GM19023 (cell line): ENCODE measurements around the gene KCTD1.
A peak's percentile ranks its signal among the peaks of the same experiment; 100 is the strongest.

Source experiments
- ATAC-seq: cut with Tn5 transposase; IDR thresholded peaks from one replicate; pipeline ENCODE4 v1.9.1; 2021; ENCODE audit warnings: mild to moderate bottlenecking, moderate library complexity; ENCODE audit not compliant: unreplicated experiment

The KCTD1 gene

GRCh38 chr18:26434887-26435286 lies 113.5 kb downstream of the KCTD1 start:
- no peak for ATAC-seq

DNA sequence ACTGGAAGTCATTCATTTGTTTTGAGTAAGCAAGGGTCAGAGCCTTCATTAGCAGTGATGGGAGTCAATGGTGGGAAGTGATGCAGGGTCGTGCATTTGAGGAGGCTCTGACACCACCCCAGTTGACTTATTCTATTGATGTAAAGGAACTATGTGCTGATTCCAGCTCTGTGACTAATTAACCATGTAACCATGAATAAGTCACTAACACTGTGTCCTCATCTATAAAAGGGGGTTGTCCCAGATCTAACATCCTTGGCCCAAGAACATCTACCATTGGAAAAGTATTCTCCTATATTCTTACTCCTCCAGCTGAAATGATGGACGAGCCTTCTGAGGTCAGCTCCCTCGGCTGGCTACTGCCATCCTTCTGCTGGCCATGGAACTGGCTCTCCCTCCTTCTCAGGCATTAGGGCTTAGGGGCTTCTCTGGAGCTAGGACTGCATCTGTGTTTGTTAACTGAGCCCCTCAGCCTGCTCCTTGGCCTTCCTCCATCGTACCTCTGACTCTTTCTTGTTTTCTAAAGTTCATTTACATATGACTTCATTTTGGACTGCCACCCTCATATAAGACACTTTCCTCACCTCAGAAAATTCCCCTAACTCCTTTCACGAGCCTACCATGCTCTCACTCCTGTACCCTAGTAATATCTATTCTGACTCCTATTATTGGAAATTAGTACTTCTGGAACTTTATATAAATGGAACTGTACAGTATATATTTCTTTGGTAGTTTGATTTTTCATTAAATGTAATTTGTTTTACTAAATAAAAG lies 115.5 kb downstream of the KCTD1 start:
- no peak for ATAC-seq

- ATAC-seq, result no peak
These were observed 118.7 kb downstream of the KCTD1 start for GRCh38 chr18:26429535-26430226.

DNA sequence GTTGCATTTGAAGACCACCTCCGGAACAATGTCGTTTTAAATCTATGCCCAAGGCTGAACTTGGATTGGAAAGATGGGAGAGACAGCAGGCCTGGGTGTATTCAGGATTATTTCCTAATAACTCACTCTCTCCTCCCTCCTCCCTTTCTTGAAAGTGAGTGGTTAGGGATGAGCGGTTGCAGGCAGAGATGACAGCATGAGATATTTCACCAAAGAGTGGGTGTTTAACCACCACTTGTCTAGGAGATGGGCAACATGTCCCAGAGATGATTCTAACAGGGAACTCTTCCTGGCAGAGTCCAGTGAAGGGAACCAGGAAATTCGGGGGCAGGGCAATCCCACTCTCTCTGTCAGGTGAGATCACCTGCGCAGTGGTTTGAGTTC lies 123.2 kb downstream of the KCTD1 start:
- no peak for ATAC-seq

DNA sequence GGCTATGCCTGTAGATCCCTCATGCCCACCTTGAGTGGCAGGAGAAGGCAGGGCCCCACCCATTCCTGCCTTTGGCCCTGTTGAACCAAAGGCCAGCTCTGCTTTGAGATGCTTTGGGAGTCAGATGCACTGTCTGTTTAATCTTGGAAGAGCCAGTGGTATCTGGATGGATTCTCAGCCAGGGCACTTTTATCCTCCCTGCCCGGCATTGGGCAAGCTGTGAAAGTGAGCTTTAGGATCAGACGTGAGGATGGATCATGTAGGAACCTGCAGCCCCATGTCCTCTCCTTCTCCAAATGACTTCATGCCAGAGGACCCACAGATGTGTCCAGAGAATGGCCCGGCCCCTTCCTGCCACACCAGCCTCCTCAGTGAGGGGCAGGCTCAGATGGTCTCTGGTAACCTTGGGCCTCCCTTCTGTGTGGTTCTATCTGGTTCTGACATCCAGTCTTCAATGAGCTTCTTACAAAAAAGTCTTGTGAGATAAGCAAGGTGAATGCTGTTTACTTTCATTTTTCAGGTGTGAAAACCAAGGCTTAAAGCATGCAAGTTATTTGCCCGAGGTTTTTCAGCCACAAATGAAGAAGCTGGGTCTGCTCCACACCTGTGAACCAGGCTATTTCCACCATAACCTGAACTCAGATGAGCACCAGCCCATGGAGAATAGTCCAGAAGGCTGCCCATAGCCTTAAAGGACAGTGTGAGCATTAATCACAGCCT lies 123.8 kb downstream of the KCTD1 start:
- ATAC-seq, result no peak

- ATAC-seq, result no peak
These were observed 125.7 kb downstream of the KCTD1 start for GRCh38 chr18:26422472-26423162.

- no peak for ATAC-seq
These were observed 126.4 kb downstream of the KCTD1 start for GRCh38 chr18:26421931-26422330.

DNA sequence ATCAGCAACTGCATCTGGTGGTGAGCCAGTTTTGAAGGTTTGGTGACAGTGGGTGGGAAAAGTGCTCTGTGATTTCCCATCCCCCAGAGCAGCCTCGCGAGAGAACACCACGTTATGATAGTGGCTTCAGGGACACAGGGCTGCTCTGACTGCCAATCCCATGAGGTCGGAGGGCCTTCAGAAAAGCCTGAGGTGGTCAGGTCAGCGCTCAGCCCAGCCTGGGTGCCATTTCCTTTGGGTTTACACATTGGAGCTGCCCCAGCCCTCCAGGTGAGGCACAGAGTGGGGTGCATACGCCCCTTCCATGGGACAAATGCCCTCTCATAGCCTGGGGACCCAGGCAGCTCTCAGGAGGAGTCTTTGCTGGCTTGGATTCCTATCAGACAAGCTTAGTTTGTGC lies 126.8 kb downstream of the KCTD1 start:
- no peak for ATAC-seq

GRCh38 chr18:26419746-26420145 lies 128.6 kb downstream of the KCTD1 start:
- ATAC-seq, result no peak

DNA sequence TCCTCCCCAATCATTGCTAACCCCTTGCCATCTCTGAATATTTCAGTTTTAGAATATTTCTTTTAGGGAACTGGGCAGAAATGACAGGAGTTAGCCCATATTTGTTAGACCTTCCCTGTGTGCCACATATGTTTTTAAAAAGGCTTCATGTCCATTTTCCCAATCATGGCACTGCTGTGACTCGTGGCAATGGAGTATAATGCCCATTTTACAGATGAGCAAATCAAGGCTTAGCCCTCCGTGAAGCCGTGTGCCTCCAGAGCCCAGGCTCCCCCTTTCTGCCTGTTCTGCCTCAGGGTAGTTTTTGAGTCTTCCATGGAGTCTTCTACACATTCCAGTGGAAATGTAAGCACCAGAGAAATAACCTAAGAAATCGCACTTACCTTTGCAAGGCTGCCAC lies 130.1 kb downstream of the KCTD1 start:
- no peak for ATAC-seq

DNA sequence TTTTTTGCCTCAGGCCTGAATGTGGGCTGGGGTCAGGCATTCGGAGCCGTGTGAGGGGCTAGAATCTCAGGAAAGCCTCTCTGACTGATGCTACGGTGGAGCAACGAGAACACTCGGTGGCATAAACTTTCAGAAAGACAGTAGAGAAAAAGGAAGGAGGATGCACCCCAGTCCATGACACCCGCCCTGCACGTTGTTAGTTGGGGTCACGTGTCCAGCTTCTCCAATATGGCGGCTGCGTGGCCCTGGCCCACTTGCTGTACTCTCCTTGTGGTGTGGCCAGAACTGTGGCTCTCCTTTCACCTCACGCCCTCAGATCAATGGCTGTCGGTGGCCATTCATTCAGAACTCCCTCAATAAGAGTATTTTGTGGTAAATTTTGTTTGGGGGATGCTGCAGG lies 131.2 kb downstream of the KCTD1 start:
- no peak for ATAC-seq

DNA sequence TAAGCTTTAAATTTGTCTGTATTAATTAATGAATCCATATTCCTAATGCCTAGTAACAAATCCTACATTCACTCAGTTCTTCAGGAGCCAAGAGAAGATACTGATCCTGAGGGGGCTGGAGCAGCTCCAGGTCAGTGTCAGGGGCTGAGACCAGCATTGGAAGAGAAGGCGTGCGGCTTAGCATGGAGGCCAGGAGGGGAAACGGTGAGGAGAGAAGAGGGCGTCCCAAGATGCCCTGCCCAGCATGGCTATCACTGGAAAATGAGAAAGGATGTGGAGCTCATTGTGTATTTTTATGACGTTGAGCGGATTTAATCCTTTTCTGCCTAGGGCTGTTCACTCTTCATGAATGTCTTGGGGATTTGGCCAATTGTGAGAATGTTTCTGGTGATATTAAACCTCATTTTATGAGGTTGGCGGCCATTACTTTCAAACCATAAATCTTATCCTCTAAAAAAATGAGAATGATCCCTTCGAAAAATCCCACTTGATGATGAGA lies 131.7 kb downstream of the KCTD1 start:
- ATAC-seq, result no peak

- no peak for ATAC-seq
These were observed 132.7 kb downstream of the KCTD1 start for GRCh38 chr18:26415631-26416030.

GRCh38 chr18:26414901-26415440 lies 133.4 kb downstream of the KCTD1 start:
- ATAC-seq, result no peak

GRCh38 chr18:26409091-26409490 lies 139.3 kb downstream of the KCTD1 start:
- ATAC-seq, result no peak

- no peak for ATAC-seq
These were observed 140.4 kb downstream of the KCTD1 start for GRCh38 chr18:26407736-26408601.

DNA sequence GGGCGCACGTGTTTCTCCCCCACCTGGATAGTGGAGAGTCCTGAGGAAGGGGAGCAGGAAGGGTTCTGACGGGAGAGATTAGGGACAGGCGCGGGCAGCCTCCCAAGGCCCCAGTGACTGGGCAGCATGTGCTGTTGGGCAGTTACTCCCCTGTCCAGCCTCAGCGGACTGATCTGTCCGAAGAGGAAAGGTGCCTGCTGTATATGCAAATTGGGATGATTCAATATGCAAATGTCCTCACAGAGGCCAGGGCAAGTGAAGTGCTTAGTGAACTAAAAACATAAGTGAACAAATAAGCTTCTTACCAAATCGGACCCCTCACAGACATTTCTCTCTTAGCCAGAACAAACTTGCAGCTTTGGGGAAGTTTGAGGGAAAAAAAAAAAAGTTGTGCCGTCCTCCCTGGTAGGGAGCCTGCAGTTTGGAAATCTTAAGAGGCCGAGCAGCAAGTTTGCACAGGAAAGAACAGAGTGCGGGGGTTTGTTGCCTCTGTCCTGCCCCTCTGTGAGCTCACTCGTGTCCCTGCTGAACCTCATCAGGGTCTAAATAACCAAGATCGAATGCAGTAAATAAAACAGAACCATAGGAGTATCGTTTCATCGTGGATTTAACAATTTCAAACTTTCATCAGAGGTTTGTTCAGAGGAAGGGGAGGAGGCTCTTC lies 141.4 kb downstream of the KCTD1 start:
- ATAC-seq, result no peak

- ATAC-seq, result no peak
These were observed 142.0 kb downstream of the KCTD1 start for GRCh38 chr18:26406324-26406723.

DNA sequence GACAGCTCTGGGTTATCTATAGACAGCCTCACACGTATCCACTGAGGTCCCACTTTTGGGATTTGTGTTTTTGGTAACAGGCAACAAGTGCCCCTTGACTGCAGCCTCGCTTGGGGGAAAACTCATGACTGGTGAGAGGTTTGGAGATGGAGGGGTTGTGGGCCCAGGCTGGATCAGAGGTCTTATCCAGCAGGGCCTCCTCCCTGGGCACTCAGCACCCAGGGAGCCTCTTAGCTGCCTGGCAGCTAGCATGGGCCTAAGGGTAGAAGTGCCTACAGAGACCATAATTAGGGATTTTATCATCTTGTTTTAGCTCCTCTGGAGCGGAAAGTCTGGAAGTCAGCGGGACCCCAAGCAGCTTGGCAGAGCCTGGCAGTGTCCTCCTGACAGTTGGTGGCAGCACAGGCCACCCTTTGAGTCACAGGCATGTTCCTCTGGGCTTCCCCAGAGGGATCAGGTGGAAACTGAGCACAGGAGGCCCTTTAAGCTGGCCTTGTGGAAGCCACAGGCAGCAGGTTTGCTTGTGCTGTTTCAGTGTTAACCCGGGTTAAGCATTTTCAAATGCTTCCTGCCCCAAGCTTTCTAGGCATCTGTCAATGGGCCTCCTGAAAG lies 143.1 kb downstream of the KCTD1 start:
- ATAC-seq, result peak; percentile 88
